Trophoblast cell (in vitro differentiated cells and primary cell): ENCODE data around the gene TRNP1. TPM values are rescaled to one million over a fixed set of nuclear protein-coding genes. Genes with fewer than 3 reads are reported as not detected.

Experiments
- DNase-seq, 2 donors: peaks; one replicate each; pipeline ENCODE4 v3.0.0-alpha.2; 2016
- H2AFZ ChIP-seq: 2 replicates; pipeline ENCODE4 v1.6.1; 2013; ENCODE audit warnings: low read length, moderate library complexity, mild to moderate bottlenecking; ENCODE audit not compliant: insufficient read depth, poor library complexity
- H2AK5ac ChIP-seq: 2 replicates; pipeline ENCODE4 v1.6.1; 2013; ENCODE audit warnings: mild to moderate bottlenecking, low read length
- H2BK120ac ChIP-seq: 2 replicates; pipeline ENCODE4 v1.6.1; 2013; ENCODE audit warnings: low read length, mild to moderate bottlenecking, moderate library complexity; ENCODE audit not compliant: insufficient read depth, poor library complexity
- H2BK12ac ChIP-seq: 2 replicates; pipeline ENCODE4 v1.6.1; 2013; ENCODE audit warnings: mild to moderate bottlenecking, low read length, moderate library complexity
- H2BK5ac ChIP-seq: 2 replicates; pipeline ENCODE4 v1.6.1; 2013; ENCODE audit warnings: low read length, low read depth, moderate library complexity, mild to moderate bottlenecking; ENCODE audit not compliant: poor library complexity
- H3K14ac ChIP-seq: 2 replicates; pipeline ENCODE4 v1.6.1; 2013; ENCODE audit warnings: mild to moderate bottlenecking, low read length
- H3K18ac ChIP-seq: 2 replicates; pipeline ENCODE4 v1.6.1; 2013; ENCODE audit warnings: mild to moderate bottlenecking, low read length
- H3K23ac ChIP-seq: 2 replicates; pipeline ENCODE4 v1.6.1; 2013; ENCODE audit warnings: low read length
- H3K27ac ChIP-seq: 2 replicates; pipeline ENCODE4 v1.5.1; 2013; ENCODE audit warnings: low read depth, mild to moderate bottlenecking, inconsistent platforms, low read length, moderate library complexity
- H3K27me3 ChIP-seq: 2 replicates; pipeline ENCODE4 v1.6.1; 2013; ENCODE audit warnings: inconsistent platforms, mild to moderate bottlenecking, low read length, moderate library complexity; ENCODE audit not compliant: insufficient read depth
- H3K36me3 ChIP-seq, 2 experiments: 1 replicate in 1 of 2; 2 replicates in 1 of 2; pipeline ENCODE4 v1.6.1; 2013; ENCODE audit warnings: low read length in 2 of 2, mild to moderate bottlenecking in 2 of 2, moderate library complexity in 1 of 2; ENCODE audit not compliant: insufficient read depth in 2 of 2, control insufficient read depth in 1 of 2
- H3K4ac ChIP-seq: 2 replicates; pipeline ENCODE4 v1.6.1; 2013; ENCODE audit warnings: low read depth, mild to moderate bottlenecking, low read length, moderate library complexity
- H3K4me1 ChIP-seq, 2 experiments: 1 replicate in 1 of 2; 2 replicates in 1 of 2; pipeline ENCODE4 v1.6.1; 2013; ENCODE audit warnings: low read length in 2 of 2, mild to moderate bottlenecking in 2 of 2, moderate library complexity in 1 of 2; ENCODE audit not compliant: insufficient read depth in 2 of 2, control insufficient read depth in 1 of 2
- H3K4me2 ChIP-seq: 2 replicates; pipeline ENCODE4 v1.6.1; 2013; ENCODE audit warnings: inconsistent platforms, mild to moderate bottlenecking, low read length, moderate library complexity
- H3K4me3 ChIP-seq: 2 replicates; pipeline ENCODE4 v1.5.1; 2013; ENCODE audit warnings: mild to moderate bottlenecking, low read depth, low read length, inconsistent platforms
- H3K79me1 ChIP-seq: one replicate; pipeline ENCODE4 v1.6.1; 2013; ENCODE audit warnings: low read length
- H3K79me2 ChIP-seq: 2 replicates; pipeline ENCODE4 v1.6.1; 2013; ENCODE audit warnings: low read length, mild to moderate bottlenecking; ENCODE audit not compliant: control insufficient read depth, insufficient read depth, poor library complexity
- H3K9ac ChIP-seq: 2 replicates; pipeline ENCODE4 v1.6.1; 2013; ENCODE audit warnings: mild to moderate bottlenecking, low read length
- H3K9me3 ChIP-seq: 2 replicates; pipeline ENCODE4 v1.6.1; 2013; ENCODE audit warnings: low read depth, mild to moderate bottlenecking, control low read depth, inconsistent platforms, low read length; ENCODE audit not compliant: insufficient read depth
- H4K12ac ChIP-seq: 2 replicates; pipeline ENCODE4 v1.6.1; 2013; ENCODE audit warnings: low read depth, mild to moderate bottlenecking, low read length, moderate library complexity
- H4K8ac ChIP-seq: 2 replicates; pipeline ENCODE4 v1.6.1; 2013; ENCODE audit warnings: low read depth, mild to moderate bottlenecking, low read length, moderate library complexity
- H4K91ac ChIP-seq: one replicate; pipeline ENCODE4 v1.6.1; 2013; ENCODE audit warnings: low read depth, mild to moderate bottlenecking, low read length, moderate library complexity
- WGBS: extraction: QIAGEN DNeasy Blood & Tissue Kit; methylation state at CpG from one replicate; pipeline ENCODE4 v1.1.7; 2013; ENCODE audit warnings: missing lambda C conversion rate; ENCODE audit not compliant: insufficient read length, insufficient coverage; ENCODE audit errors: extremely low coverage; 5-methylcytosine and 5-hydroxymethylcytosine counted together
- polyA plus RNA-seq: library from polyadenylated mRNA; stranded (reverse); fragments of 200-250 nt; gene quantifications from 2 replicates; pipeline ENCODE4 v1.2.3, GENCODE V29; 2013

TRNP1 gene, protein sequence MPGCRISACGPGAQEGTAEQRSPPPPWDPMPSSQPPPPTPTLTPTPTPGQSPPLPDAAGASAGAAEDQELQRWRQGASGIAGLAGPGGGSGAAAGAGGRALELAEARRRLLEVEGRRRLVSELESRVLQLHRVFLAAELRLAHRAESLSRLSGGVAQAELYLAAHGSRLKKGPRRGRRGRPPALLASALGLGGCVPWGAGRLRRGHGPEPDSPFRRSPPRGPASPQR
- 1.8 and 2.3 TPM in 2 replicates for polyA plus RNA-seq

DNA sequence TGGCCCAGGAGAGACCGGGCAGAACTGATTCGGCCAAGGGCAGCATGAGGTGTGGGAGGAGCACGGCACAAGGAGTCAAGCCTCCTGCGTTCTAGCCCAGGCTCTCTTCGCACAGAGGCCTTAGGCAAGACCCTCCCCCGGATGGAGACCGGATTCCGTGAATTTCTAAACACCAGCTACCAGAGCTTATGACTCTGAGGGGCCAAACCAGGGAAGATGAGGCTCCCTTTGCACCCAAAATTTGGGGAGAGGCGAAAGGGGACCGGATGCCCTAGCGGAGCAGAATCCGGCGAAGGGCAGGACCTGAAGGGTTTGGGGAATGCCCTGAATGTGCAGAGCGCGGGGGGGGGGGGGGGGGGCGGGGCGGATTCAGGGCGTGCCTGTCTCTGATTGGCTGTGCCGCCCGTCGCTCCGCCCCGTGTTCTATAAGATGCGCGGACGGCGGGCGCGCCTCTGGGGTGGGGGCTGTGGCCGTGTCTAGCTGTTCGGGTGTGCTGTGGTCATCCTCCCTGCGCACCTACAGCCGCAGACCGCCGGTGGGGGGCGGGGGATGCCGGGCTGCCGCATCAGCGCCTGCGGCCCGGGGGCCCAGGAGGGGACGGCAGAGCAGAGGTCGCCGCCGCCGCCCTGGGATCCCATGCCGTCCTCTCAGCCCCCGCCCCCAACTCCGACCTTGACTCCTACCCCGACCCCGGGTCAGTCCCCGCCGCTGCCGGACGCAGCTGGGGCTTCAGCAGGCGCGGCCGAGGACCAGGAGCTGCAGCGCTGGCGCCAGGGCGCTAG lies at the start of gene TRNP1:
TSS of gene TRNP1 (plus strand) at position 456 of the 783 bp plus-strand sequence. CDS start at position 551, 95 bp downstream.
- peak within 1 kb of the TSS; percentile 95 for H3K4me2 ChIP-seq
- H2BK5ac ChIP-seq, result no peak within 1 kb of the TSS
- no peak within 1 kb of the TSS for H4K91ac ChIP-seq
- WGBS, result no CpG with 5 or more reads among the region's 61 CpGs
- no peak within 1 kb of the TSS for H2AK5ac ChIP-seq
- peak within 1 kb of the TSS; percentile 77 for H2AFZ ChIP-seq
- H3K27ac ChIP-seq, result no peak within 1 kb of the TSS
- H3K23ac ChIP-seq, result no peak within 1 kb of the TSS
- no peaks in the 10 kb centered on the region for H3K9me3 ChIP-seq
- peaks cover 9 to 16% of the 10 kb centered on the region in 2 experiments for H3K4me1 ChIP-seq
- H3K79me1 ChIP-seq, result peaks cover 6% of the 10 kb centered on the region
- DNase-seq, result peak; percentile 37 to 53
- peak within 1 kb of the TSS; percentile 58 for H2BK120ac ChIP-seq
- H3K4me3 ChIP-seq, result peak within 1 kb of the TSS; percentile 76
- peak within 1 kb of the TSS; percentile 19 for H4K8ac ChIP-seq
- H3K14ac ChIP-seq, result peak within 1 kb of the TSS; percentile 14
- H3K9ac ChIP-seq, result peak within 1 kb of the TSS; percentile 20
- no peaks in the 10 kb centered on the region for H3K36me3 ChIP-seq
- no peak within 1 kb of the TSS for H2BK12ac ChIP-seq
- H3K4ac ChIP-seq, result no peak within 1 kb of the TSS
- H3K18ac ChIP-seq, result peak within 1 kb of the TSS; percentile 67
- peak within 1 kb of the TSS; percentile 37 for H4K12ac ChIP-seq
- H3K79me2 ChIP-seq, result peaks cover 3% of the 10 kb centered on the region
- peaks cover 4% of the 10 kb centered on the region for H3K27me3 ChIP-seq

DNA sequence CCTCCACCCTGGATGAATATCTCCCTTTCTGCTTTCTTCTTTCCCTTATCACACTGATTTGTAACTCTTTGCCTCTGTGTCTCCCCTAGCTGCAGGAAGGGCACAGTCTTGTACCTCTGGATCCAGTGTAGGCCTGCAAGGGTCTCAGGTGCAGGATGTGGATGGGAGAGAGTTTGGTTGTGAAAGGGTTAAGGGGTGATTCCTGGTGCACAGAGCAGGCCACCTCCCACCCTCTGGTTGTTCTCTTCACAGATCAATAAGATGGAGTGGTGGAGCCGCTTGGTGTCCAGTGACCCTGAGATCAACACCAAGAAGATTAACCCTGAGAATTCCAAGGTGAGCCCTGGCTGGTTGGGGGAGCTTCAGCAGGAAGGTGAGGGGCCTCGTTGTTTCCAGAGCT lies 48.4 kb upstream of the TRNP1 start:
- DNase-seq, result no peak
- Histone ChIP-seq H2BK12ac (no peak overlapping the region), H2AK5ac (no peak overlapping the region), H3K79me2 (no peaks in the 10 kb centered on the region), H3K9ac (no peak overlapping the region), H3K4me3 (no peak overlapping the region), H2AFZ (no peak overlapping the region), H2BK5ac (no peak overlapping the region), H3K18ac (no peak overlapping the region), H2BK120ac (no peak overlapping the region), H3K27me3 (no peaks in the 10 kb centered on the region), H3K4me2 (no peak overlapping the region), H3K14ac (no peak overlapping the region), H4K91ac (no peak overlapping the region), H4K8ac (no peak overlapping the region), H3K36me3 (peaks cover 54 to 62% of the 10 kb centered on the region in 2 experiments), H3K4me1 (no peaks in the 10 kb centered on the region), H3K9me3 (peaks cover 1% of the 10 kb centered on the region), H3K4ac (no peak overlapping the region), H3K79me1 (no peaks in the 10 kb centered on the region), H3K27ac (no peak overlapping the region), H4K12ac (no peak overlapping the region), H3K23ac (no peak overlapping the region)
- WGBS, result no CpG with 5 or more reads among the region's 2 CpGs

DNA sequence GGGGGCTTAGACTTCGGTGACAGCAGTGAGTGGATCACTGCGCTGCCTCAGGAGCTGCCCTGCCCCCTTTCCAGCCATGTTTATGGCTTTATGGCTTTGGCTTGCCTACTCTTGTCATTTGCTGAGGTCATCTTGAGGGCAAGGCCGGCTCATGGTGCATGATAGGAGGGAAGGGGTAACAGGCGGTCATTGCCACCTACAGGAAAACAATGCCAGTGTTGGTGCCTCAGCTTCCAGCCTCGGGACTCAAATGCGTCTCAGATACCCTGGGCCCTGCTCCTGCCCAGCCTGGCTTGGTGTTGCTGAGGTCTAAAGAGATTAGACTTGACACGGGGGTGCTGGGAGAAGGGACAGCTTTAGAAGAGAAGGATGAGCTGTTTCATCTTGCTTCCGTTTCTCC lies 47.8 kb upstream of the TRNP1 start:
- Histone ChIP-seq H3K18ac (no peak overlapping the region), H2AFZ (no peak overlapping the region), H4K91ac (no peak overlapping the region), H3K27me3 (no peaks in the 10 kb centered on the region), H3K4me1 (no peaks in the 10 kb centered on the region), H3K9me3 (peaks cover 1% of the 10 kb centered on the region), H3K9ac (no peak overlapping the region), H4K12ac (no peak overlapping the region), H3K14ac (no peak overlapping the region), H3K79me1 (no peaks in the 10 kb centered on the region), H2BK120ac (no peak overlapping the region), H3K4me2 (no peak overlapping the region), H3K79me2 (no peaks in the 10 kb centered on the region), H3K36me3 (peaks cover 60 to 68% of the 10 kb centered on the region in 2 experiments), H3K4ac (no peak overlapping the region), H2AK5ac (no peak overlapping the region), H2BK12ac (no peak overlapping the region), H3K4me3 (no peak overlapping the region), H3K23ac (no peak overlapping the region), H2BK5ac (no peak overlapping the region), H3K27ac (no peak overlapping the region), H4K8ac (no peak overlapping the region)
- no CpG with 5 or more reads among the region's 8 CpGs for WGBS
- DNase-seq, result no peak

DNA sequence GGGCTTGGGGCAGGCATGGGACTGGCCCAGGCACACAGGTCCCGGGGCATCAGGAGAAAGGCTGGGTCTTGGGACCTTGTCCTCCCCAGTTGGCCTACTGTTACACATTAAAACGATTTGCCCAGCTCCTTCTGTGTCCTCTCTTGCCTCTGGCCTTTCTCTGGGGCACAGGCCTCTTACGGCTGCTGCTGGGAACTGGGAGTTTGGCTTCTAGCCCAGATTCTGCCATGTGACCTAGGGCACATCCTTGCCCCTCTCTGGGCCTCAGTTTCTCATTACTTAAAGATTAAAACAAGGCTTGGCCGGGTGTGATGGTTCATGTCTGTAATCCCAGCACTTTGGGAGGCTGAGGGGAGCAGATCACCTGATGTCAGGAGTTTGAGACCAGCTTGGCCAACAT lies 47.2 kb upstream of the TRNP1 start:
- no peak overlapping the region for H4K91ac ChIP-seq
- no peak overlapping the region for H2BK120ac ChIP-seq
- no peak overlapping the region for H3K4me3 ChIP-seq
- no peak overlapping the region for H3K4me2 ChIP-seq
- no peak overlapping the region for H3K23ac ChIP-seq
- H2AK5ac ChIP-seq, result no peak overlapping the region
- H2BK5ac ChIP-seq, result no peak overlapping the region
- H3K27ac ChIP-seq, result no peak overlapping the region
- no peak overlapping the region for H3K9ac ChIP-seq
- H3K27me3 ChIP-seq, result no peaks in the 10 kb centered on the region
- peaks cover 1% of the 10 kb centered on the region for H3K9me3 ChIP-seq
- H3K79me1 ChIP-seq, result no peaks in the 10 kb centered on the region
- H4K8ac ChIP-seq, result no peak overlapping the region
- H3K4me1 ChIP-seq, result no peaks in the 10 kb centered on the region
- no peak overlapping the region for H2AFZ ChIP-seq
- H3K14ac ChIP-seq, result no peak overlapping the region
- H3K79me2 ChIP-seq, result no peaks in the 10 kb centered on the region
- H3K36me3 ChIP-seq, result peaks cover 62 to 70% of the 10 kb centered on the region in 2 experiments
- no peak for DNase-seq
- H4K12ac ChIP-seq, result no peak overlapping the region
- no peak overlapping the region for H3K18ac ChIP-seq
- no peak overlapping the region for H2BK12ac ChIP-seq
- no CpG with 5 or more reads among the region's 4 CpGs for WGBS
- H3K4ac ChIP-seq, result no peak overlapping the region
